ENCODE measurements around the gene EIF4E3. TPM values are rescaled to one million over a fixed set of nuclear protein-coding genes. Genes with fewer than 3 reads are reported as not detected.
A peak's percentile ranks its signal among the peaks of the same experiment; 100 is the strongest.

The EIF4E3 gene
- total and polyA plus RNA-seq, 2 of the 13 experiments (the other 11 are each of a cell fraction or from before 2014, with no cell fraction given) = 0.07 to 0.15 TPM

- no peak for TF ChIP-seq HBP1 (CRISPR knock-in tag; IDR thresholded peaks at IDR 0.05; ENCODE audit: low read depth)
- no peak for TF ChIP-seq ZNF672 (CRISPR knock-in tag; IDR thresholded peaks at IDR 0.05)
- TF ChIP-seq TCF7 (IDR thresholded peaks at IDR 0.05; ENCODE audit: low read depth) = 0 out of 2 replicates have a peak, but pooled peaks have one; percentile 23
- TF ChIP-seq JDP2 (CRISPR knock-in tag; IDR thresholded peaks at IDR 0.05; ENCODE audit: borderline replicate concordance) = no peak
- TF ChIP-seq ZBTB38 (CRISPR knock-in tag; IDR thresholded peaks at IDR 0.05) = no peak
- no peak for TF ChIP-seq ZNF891 (CRISPR knock-in tag; IDR thresholded peaks at IDR 0.05)
- TF ChIP-seq ZNF546 (CRISPR knock-in tag; conservative IDR thresholded peaks at IDR 0.05) = no peak
- TF ChIP-seq HOMEZ (CRISPR knock-in tag; IDR thresholded peaks at IDR 0.05; ENCODE audit: low read depth) = no peak
Measured at GRCh38 chr3:71649757-71650156, 75.4 kb downstream of the EIF4E3 start (continued).

- Histone ChIP-seq H3K27me3 (ENCODE audit: control insufficient read depth in 1 of 2, insufficient read depth in 2 of 2, low read length in 2 of 2) (no peaks in the 10 kb centered on the region; a peak in 1 of 5 replicates), H3K36me3 (replicated peaks in 1 of 2; ENCODE audit: control insufficient read depth in 1 of 2, insufficient read depth in 2 of 2, low read length in 2 of 2) (no peaks in the 10 kb centered on the region), H2AFZ (ENCODE audit: low read length) (no peak overlapping the region), H3K4me1 (ENCODE audit: insufficient read depth, low read length) (0 out of 2 replicates have a peak, but pooled peaks cover 18% of the 10 kb centered on the region), H3K4me2 (ENCODE audit: low read depth, low read length) (no peak overlapping the region), H4K20me1 (ENCODE audit: insufficient read depth, low read length) (no peaks in the 10 kb centered on the region), H3K4me3 (replicated peaks in 1 of 3; ENCODE audit: insufficient read depth in 1 of 3, low read depth in 2 of 3, low read length in 3 of 3) (no peak overlapping the region), H3K9ac (ENCODE audit: insufficient read depth, low read depth, low read length) (no peak overlapping the region), H3K9me3 (ENCODE audit: low read length) (no peaks in the 10 kb centered on the region), H3K27ac (ENCODE audit: extremely low read length, insufficient read depth, low read length) (no peak overlapping the region), H3K79me2 (ENCODE audit: insufficient read depth, low read length) (no peaks in the 10 kb centered on the region)
- 5% methylated on average over 3 of the region's 3 CpGs for WGBS (ENCODE audit: low lambda C conversion rate)
- DNase-seq (ENCODE audit: low spot score) (no peak), ATAC-seq (no peak), FAIRE-seq (no peak)
- in situ Hi-C loops (cut with HindIII; ENCODE audit: extremely low pct_ligation_motif_present, low pct_unique_long_range_greater_than_20kb) (no loop called here), intact Hi-C loops (cut with micrococcal nuclease; ENCODE audit: unreplicated experiment) (no loop called here)
- POLR2A ChIA-PET = no interaction called here
- BruUV-seq (replicated peaks) = no TSS peak
- CTCF ChIA-PET (ENCODE audit: low intra/inter-chr PET ratio, low total read pairs) = no interaction called here
- TF ChIP-seq CSRNP2 (CRISPR knock-in tag; conservative IDR thresholded peaks at IDR 0.05; ENCODE audit: low read depth) (no peak), FOXA3 (CRISPR knock-in tag; IDR thresholded peaks at IDR 0.05) (no peak), KLF15 (CRISPR knock-in tag; IDR thresholded peaks at IDR 0.05; ENCODE audit: borderline replicate concordance) (no peak), HNF4A (CRISPR knock-in tag; IDR thresholded peaks at IDR 0.05) (no peak), SATB2 (CRISPR knock-in tag; IDR thresholded peaks at IDR 0.05) (no peak), PBX2 (CRISPR knock-in tag; IDR thresholded peaks at IDR 0.05) (no peak), KDM4B (CRISPR knock-in tag; IDR thresholded peaks at IDR 0.05) (no peak), ZC3H4 (CRISPR knock-in tag; IDR thresholded peaks at IDR 0.05; ENCODE audit: borderline replicate concordance) (no peak), THAP7 (CRISPR knock-in tag; IDR thresholded peaks at IDR 0.05) (no peak)
Measured at GRCh38 chr3:71647751-71648150, 77.5 kb downstream of the EIF4E3 start.

Data from HepG2 (cell line).